Type B pancreatic cell (in vitro differentiated cells): ENCODE measurements around the gene LRRN4CL. TPM values are rescaled to one million over a fixed set of nuclear protein-coding genes. Genes with fewer than 3 reads are reported as not detected.
"Not testable (repeated sequence)": the region's sequence is repeated elsewhere in the genome, so short reads cannot be mapped to it uniquely, and the experiment has no call there.

Source experiments
- DNase-seq: peaks from one replicate; pipeline ENCODE4 v3.0.0; 2021; ENCODE audit warnings: mixed read lengths; ENCODE audit not compliant: unreplicated experiment; ENCODE audit errors: extremely low spot score
- H3K27ac Mint-ChIP-seq: 2 replicates; pipeline ENCODE4 v1.8.0; 2021; ENCODE audit warnings: mild to moderate bottlenecking, mixed read lengths
- H3K27me3 Mint-ChIP-seq: 2 replicates; pipeline ENCODE4 v1.8.0; 2021; ENCODE audit warnings: mixed read lengths
- H3K36me3 Mint-ChIP-seq: 2 replicates; pipeline ENCODE4 v1.8.0; 2021; ENCODE audit warnings: mixed read lengths
- H3K4me1 Mint-ChIP-seq: one replicate; pipeline ENCODE4 v1.8.0; 2021; ENCODE audit warnings: mixed read lengths; ENCODE audit not compliant: unreplicated experiment
- H3K4me3 Mint-ChIP-seq: 2 replicates; pipeline ENCODE4 v1.8.0; 2021; ENCODE audit warnings: mild to moderate bottlenecking, mixed read lengths
- H3K9me3 Mint-ChIP-seq: 2 replicates; pipeline ENCODE4 v1.8.0; 2021; ENCODE audit warnings: mixed read lengths
- CTCF ChIP-seq: fragments of 200-600 bp; sonication (generic); conservative IDR thresholded peaks from 2 replicates; pipeline ENCODE4 v1.5.0; 2021; ENCODE audit warnings: antibody characterized with exemption, mild to moderate bottlenecking
- total RNA-seq: library from RNA; stranded (reverse); gene quantifications from 2 replicates; pipeline ENCODE4 v1.2.1, GENCODE V29; 2021; ENCODE audit warnings: low replicate concordance

LRRN4CL gene
- total RNA-seq, 1 donor from 2014 or later = 1.0 TPM

GRCh38 chr11:62705413-62705812 lies 16.1 kb upstream of the LRRN4CL start:
- DNase-seq = no peak
- Mint-ChIP-seq H3K4me1 (peaks cover 33% of the 10 kb centered on the region), H3K27me3 (no peaks in the 10 kb centered on the region), H3K36me3 (peaks cover 12% of the 10 kb centered on the region), H3K27ac (peak overlapping the region; percentile 90), H3K4me3 (peak overlapping the region; percentile 95), H3K9me3 (no peaks in the 10 kb centered on the region)
- TF ChIP-seq CTCF = no peak

- not testable (repeated sequence) for H3K27ac Mint-ChIP-seq, H3K27me3 Mint-ChIP-seq, H3K9me3 Mint-ChIP-seq, H3K4me3 Mint-ChIP-seq, DNase-seq
- H3K36me3 Mint-ChIP-seq = peaks cover 12% of the 10 kb centered on the region
- H3K4me1 Mint-ChIP-seq = peaks cover 23% of the 10 kb centered on the region
Measured at GRCh38 chr11:62703921-62704320, 14.6 kb upstream of the LRRN4CL start.

GRCh38 chr11:62702246-62702645 lies 12.9 kb upstream of the LRRN4CL start:
- Mint-ChIP-seq H3K27me3 (no peaks in the 10 kb centered on the region), H3K9me3 (no peaks in the 10 kb centered on the region), H3K4me3 (no peak overlapping the region), H3K27ac (no peak overlapping the region), H3K36me3 (peaks cover 16% of the 10 kb centered on the region), H3K4me1 (peaks cover 12% of the 10 kb centered on the region)
- TF ChIP-seq CTCF = no peak
- no peak for DNase-seq

- Mint-ChIP-seq H3K9me3 (no peaks in the 10 kb centered on the region), H3K27ac (no peak overlapping the region), H3K27me3 (no peaks in the 10 kb centered on the region), H3K36me3 (peaks cover 26% of the 10 kb centered on the region), H3K4me3 (no peak overlapping the region), H3K4me1 (peaks cover 9% of the 10 kb centered on the region)
- DNase-seq = no peak
- peak; percentile 88 for TF ChIP-seq CTCF
Measured at GRCh38 chr11:62694455-62695167, 5.3 kb upstream of the LRRN4CL start.

GRCh38 chr11:62693624-62694023 lies 4.3 kb upstream of the LRRN4CL start:
- H3K9me3 Mint-ChIP-seq, H3K27me3 Mint-ChIP-seq, H3K4me3 Mint-ChIP-seq, DNase-seq, H3K27ac Mint-ChIP-seq: not testable (repeated sequence)
- Mint-ChIP-seq H3K4me1 (peaks cover 11% of the 10 kb centered on the region), H3K36me3 (peaks cover 24% of the 10 kb centered on the region)

- Mint-ChIP-seq H3K27me3 (no peaks in the 10 kb centered on the region), H3K9me3 (no peaks in the 10 kb centered on the region), H3K4me3 (no peak overlapping the region), H3K27ac (no peak overlapping the region), H3K4me1 (peaks cover 9% of the 10 kb centered on the region), H3K36me3 (peaks cover 13% of the 10 kb centered on the region)
- no peak for DNase-seq
- no peak for TF ChIP-seq CTCF
Measured at GRCh38 chr11:62688491-62688890, 839 bp downstream of the LRRN4CL start.
